ENCODE results near the gene GAK.

- TF ChIP-seq CTCF (IDR thresholded peaks at IDR 0.05), result no peak
- TF ChIP-seq POLR2A (IDR thresholded peaks at IDR 0.05), result no peak
- no peak for TF ChIP-seq POLR2AphosphoS5 (IDR thresholded peaks at IDR 0.05; ENCODE audit: insufficient read depth in 1 of 2, low read depth in 1 of 2)
These were observed 39.3 kb downstream of the GAK start for GRCh38 chr4:892780-893179.

Data from vagina (tissue), 2 donors.